Right atrium auricular region (tissue), 2 donors: ENCODE results near the gene PACSIN2. TPM values are rescaled to one million over a fixed set of nuclear protein-coding genes. Genes with fewer than 3 reads are reported as not detected.

Source experiments
- DNase-seq: peaks from one replicate; pipeline ENCODE4 v3.0.0-alpha.2; 2019; ENCODE audit warnings: low spot score
- H3K27ac ChIP-seq, 2 donors: fragments of 200-600 bp; sonication (generic); 1 replicate in 1 of 2; 2 replicates in 1 of 2; pipeline ENCODE4 v1.5.1; 2016 to 2019
- H3K27me3 ChIP-seq, 2 donors: fragments of 200-600 bp; sonication (generic); one replicate each; pipeline versions ENCODE4 v1.5.1 to v1.6.0; 2017 to 2019
- H3K36me3 ChIP-seq: fragments of 200-600 bp; sonication (generic); one replicate; pipeline ENCODE4 v1.5.1; 2016
- H3K4me1 ChIP-seq, 2 donors: fragments of 200-600 bp; sonication (generic); one replicate each; pipeline versions ENCODE4 v1.5.1 to v1.6.0; 2017 to 2019
- H3K4me3 ChIP-seq, 2 donors: fragments of 200-600 bp; sonication (generic); 1 replicate in 1 of 2; 2 replicates in 1 of 2; pipeline ENCODE4 v1.5.1; 2017 to 2019; ENCODE audit warnings: mild to moderate bottlenecking in 1 of 2, moderate library complexity in 1 of 2
- H3K9me3 ChIP-seq, 2 donors: fragments of 200-600 bp; sonication (generic); one replicate each; pipeline ENCODE4 v1.5.1; 2019
- CTCF ChIP-seq, 2 donors: fragments of 200-600 bp; sonication (generic); IDR thresholded peaks; one replicate each; pipeline ENCODE4 v1.5.1; 2019; ENCODE audit warnings: antibody characterized with exemption in 2 of 2
- total RNA-seq, 2 donors: library from RNA; depleted of rRNA; stranded (reverse); fragments of >200 nt; gene quantifications; one replicate each; pipeline ENCODE4 v1.1.0, GENCODE V29; 2016

PACSIN2 gene
- total RNA-seq, 2 donors from 2014 or later, result 66.3 to 89.8 TPM

GRCh38 chr22:42948294-42948693 lies 66.7 kb downstream of the PACSIN2 start:
- Histone ChIP-seq H3K36me3 (no peaks in the 10 kb centered on the region), H3K4me1 (peaks cover 0 to 94% of the 10 kb centered on the region in 2 donors), H3K9me3 (no peaks in the 10 kb centered on the region), H3K4me3 (no peak overlapping the region), H3K27ac (peak overlapping the region; percentile 62 to 66), H3K27me3 (no peaks in the 10 kb centered on the region)
- DNase-seq, result no peak
- no peak for TF ChIP-seq CTCF (IDR thresholded peaks at IDR 0.05)

- TF ChIP-seq CTCF (IDR thresholded peaks at IDR 0.05), result no peak
- peaks cover 0 to 96% of the 10 kb centered on the region in 2 donors for H3K4me1 ChIP-seq
- H3K27ac ChIP-seq, result peak overlapping the region; percentile 62 to 68
- H3K36me3 ChIP-seq, result no peaks in the 10 kb centered on the region
- no peaks in the 10 kb centered on the region for H3K9me3 ChIP-seq
- no peak overlapping the region for H3K4me3 ChIP-seq
- DNase-seq, result no peak
- no peaks in the 10 kb centered on the region for H3K27me3 ChIP-seq
These were observed 67.5 kb downstream of the PACSIN2 start for GRCh38 chr22:42947211-42947990.

GRCh38 chr22:42946546-42947198 lies 68.3 kb downstream of the PACSIN2 start:
- H3K4me1 ChIP-seq, result peaks cover 0 to 91% of the 10 kb centered on the region in 2 donors
- DNase-seq, result no peak

GRCh38 chr22:42945736-42946135 lies 69.2 kb downstream of the PACSIN2 start:
- Histone ChIP-seq H3K27ac (peak overlapping the region; percentile 62 to 68), H3K27me3 (no peaks in the 10 kb centered on the region), H3K9me3 (no peaks in the 10 kb centered on the region), H3K4me3 (no peak overlapping the region), H3K36me3 (no peaks in the 10 kb centered on the region), H3K4me1 (peaks cover 0 to 91% of the 10 kb centered on the region in 2 donors)
- no peak for DNase-seq
- TF ChIP-seq CTCF (IDR thresholded peaks at IDR 0.05), result no peak

More at GRCh38 chr22:42946546-42947198, 68.3 kb downstream of the PACSIN2 start:
- H3K9me3 ChIP-seq, result no peaks in the 10 kb centered on the region
- peak overlapping the region; percentile 62 to 68 for H3K27ac ChIP-seq
- no peaks in the 10 kb centered on the region for H3K27me3 ChIP-seq
- no peak for TF ChIP-seq CTCF (IDR thresholded peaks at IDR 0.05)
- H3K36me3 ChIP-seq, result no peaks in the 10 kb centered on the region
- H3K4me3 ChIP-seq, result no peak overlapping the region

DNA sequence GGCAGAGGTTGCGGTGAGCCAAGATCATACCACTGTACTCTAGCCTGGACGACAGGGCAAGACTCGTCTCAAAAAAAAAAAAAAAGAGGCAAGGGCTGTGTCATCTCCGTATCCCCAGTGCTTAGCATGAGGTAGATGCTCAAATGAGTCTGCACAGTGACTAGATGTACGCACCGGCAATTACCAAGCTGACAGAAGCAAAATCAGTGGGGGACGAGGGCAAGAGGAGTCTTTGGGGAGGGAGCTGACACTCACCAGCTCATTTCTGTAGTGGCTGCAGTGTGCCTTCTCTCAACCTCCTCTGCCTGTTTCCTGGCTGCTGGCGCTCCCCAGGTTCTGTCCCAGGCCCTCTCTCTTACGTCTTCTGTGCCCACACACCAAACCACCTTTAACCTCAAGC lies 69.9 kb downstream of the PACSIN2 start:
- TF ChIP-seq CTCF (IDR thresholded peaks at IDR 0.05), result no peak
- no peaks in the 10 kb centered on the region for H3K9me3 ChIP-seq
- peak overlapping the region; percentile 62 to 68 for H3K27ac ChIP-seq
- peaks cover 0 to 91% of the 10 kb centered on the region in 2 donors for H3K4me1 ChIP-seq
- H3K27me3 ChIP-seq, result no peaks in the 10 kb centered on the region
- no peaks in the 10 kb centered on the region for H3K36me3 ChIP-seq
- no peak overlapping the region for H3K4me3 ChIP-seq
- no peak for DNase-seq
